AG09309 (cell line): Measurements from ENCODE around the gene PIGU.

ENCODE experiments used
- DNase-seq: peaks from one replicate; pipeline ENCODE4 v3.0.0-alpha.2; 2010; ENCODE audit warnings: low read depth
- H3K4me3 ChIP-seq: 2 replicates; pipeline ENCODE4 v1.5.1; 2011; ENCODE audit warnings: mild to moderate bottlenecking, low read depth, low read length, moderate library complexity; ENCODE audit not compliant: control insufficient read depth
- CTCF ChIP-seq: IDR thresholded peaks from 2 replicates; pipeline ENCODE4 v1.5.1; 2011; ENCODE audit warnings: mild to moderate bottlenecking, low read depth, low read length, inconsistent platforms; ENCODE audit not compliant: insufficient read depth, control insufficient read depth; ENCODE audit errors: missing control alignments

PIGU gene

DNA sequence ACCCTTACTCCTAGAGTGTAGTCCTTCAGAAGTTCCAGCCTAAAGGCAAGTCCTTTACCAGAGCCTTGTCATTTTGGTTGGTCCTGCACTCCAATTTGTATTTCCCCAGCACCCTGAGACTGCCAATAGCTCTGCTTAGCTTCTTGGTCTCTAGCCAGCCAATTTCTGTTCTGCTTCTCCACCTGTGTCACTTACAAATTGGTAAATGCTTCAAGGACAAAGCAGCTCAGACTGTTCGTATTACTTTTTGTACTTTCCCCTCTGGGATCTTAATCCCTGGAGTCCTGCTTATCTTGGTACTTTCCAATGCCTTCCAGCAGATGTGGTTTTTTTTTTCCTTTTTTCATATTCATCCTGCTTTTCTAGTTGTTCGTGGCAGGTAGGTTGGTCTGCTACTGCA, 25.7 kb downstream of the PIGU start:
- no peak overlapping the region for H3K4me3 ChIP-seq
- no peak for TF ChIP-seq CTCF
- no peak for DNase-seq

GRCh38 chr20:34647737-34648136, 29.2 kb downstream of the PIGU start:
- TF ChIP-seq CTCF, result no peak
- no peak overlapping the region for H3K4me3 ChIP-seq
- no peak for DNase-seq

DNA sequence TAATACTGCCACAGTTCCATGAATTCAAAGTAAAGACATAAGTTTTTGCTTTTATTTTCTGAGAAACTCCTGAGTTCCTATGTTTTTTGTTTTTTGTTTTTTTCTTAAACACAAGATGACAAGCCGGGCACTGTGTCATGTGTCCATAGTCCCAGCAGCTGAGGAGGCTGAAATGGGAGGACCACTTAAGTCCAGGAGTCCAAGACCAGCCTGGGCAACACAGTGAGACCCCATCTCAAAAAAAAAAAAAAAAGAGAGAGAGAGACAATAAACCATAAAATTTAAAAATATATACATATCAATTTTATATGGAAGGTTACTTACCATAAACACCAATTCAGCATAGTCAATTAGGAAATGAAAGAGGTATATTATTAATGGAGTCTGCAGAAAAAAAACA, 31.9 kb downstream of the PIGU start:
- DNase-seq, result no peak
- no peak overlapping the region for H3K4me3 ChIP-seq
- no peak for TF ChIP-seq CTCF

DNA sequence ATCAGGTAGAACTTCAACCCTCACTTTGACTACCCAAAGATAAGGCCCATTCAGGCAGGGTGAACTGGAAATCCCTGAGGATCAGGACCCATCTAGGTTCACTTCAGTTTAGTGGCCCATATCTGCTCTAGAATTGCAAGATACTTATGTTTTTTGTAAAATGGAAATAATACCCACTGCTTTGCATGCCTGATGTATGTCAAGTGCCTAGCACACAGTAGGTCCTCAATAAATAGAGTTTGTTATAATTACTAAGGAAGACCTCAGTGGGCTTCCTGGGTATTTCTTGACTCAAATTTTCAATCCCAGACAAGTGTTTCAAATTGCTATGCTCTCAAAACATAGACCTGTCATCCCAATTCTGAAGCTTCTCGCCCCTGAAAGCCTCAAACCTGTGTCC, 32.5 kb downstream of the PIGU start:
- TF ChIP-seq CTCF, result no peak

DNA sequence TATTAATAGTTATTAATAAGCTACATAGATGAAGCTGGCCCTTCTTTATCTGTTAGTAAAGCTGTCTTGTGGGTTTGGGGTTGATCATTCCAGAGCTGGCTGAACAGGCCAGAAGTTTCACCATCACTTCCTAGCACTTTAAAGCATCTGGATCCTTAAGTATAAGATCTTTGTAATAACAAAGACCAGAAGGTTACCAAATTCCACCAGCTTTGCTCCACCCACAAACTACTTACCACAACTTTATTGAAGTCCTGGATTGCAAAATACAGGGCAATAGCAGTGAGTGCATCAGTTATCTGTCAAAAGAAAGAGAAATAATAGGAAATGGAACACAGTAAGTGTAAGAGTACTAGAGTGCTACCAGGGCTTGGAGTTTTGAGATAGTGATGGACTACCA, 33.0 kb downstream of the PIGU start:
- DNase-seq, result peak; percentile 92

More for the DNA sequence above, 32.5 kb downstream of the PIGU start:
- no peak overlapping the region for H3K4me3 ChIP-seq
- no peak for DNase-seq

GRCh38 chr20:34642009-34642408, 34.9 kb downstream of the PIGU start:
- DNase-seq, result no peak

More for the DNA sequence above, 33.0 kb downstream of the PIGU start:
- TF ChIP-seq CTCF, result no peak
- no peak overlapping the region for H3K4me3 ChIP-seq

More at GRCh38 chr20:34642009-34642408, 34.9 kb downstream of the PIGU start:
- no peak for TF ChIP-seq CTCF
- H3K4me3 ChIP-seq, result no peak overlapping the region
